H1 (cell line): ENCODE results near the gene CYB5R2. TPM values are rescaled to one million over a fixed set of nuclear protein-coding genes. Genes with fewer than 3 reads are reported as not detected.
A peak's percentile ranks its signal among the peaks of the same experiment; 100 is the strongest.

Experiments
- CTCF ChIA-PET: fragments of 300-600 bp; sonication (Branson Sonifier 250); formaldehyde crosslinking; loops from one replicate; lab custom pipeline; 2021; ENCODE audit not compliant: partially characterized antibody; lab: Charles Lee
- POLR2A ChIA-PET: fragments of 300-600 bp; sonication (Branson Sonifier 250); formaldehyde crosslinking; loops from one replicate; lab custom pipeline; 2021; ENCODE audit warnings: inconsistent platforms; ENCODE audit not compliant: partially characterized antibody; lab: Charles Lee
- DNase-seq, 2 experiments: peaks; one replicate each; pipeline versions ENCODE4 v3.0.0 to v3.0.0-alpha.2; 2010 to 2022; ENCODE audit warnings: low spot score in 2 of 2, low read depth in 1 of 2, mixed read lengths in 1 of 2
- FAIRE-seq: peaks from 2 replicates; lab custom pipeline; 2011; peaks lifted over from hg19 to GRCh38; lab: Jason Lieb, UNC
- H2AFZ ChIP-seq: 2 replicates; pipeline ENCODE4 v1.8.1; 2012; ENCODE audit warnings: low read length, inconsistent platforms
- H2AK5ac ChIP-seq: 2 replicates; pipeline ENCODE4 v1.6.1; 2013; ENCODE audit warnings: low read depth, low read length
- H2BK120ac ChIP-seq: replicated peaks from 2 replicates; pipeline ENCODE3; 2013; ENCODE audit warnings: low read depth, low read length, inconsistent platforms
- H2BK12ac ChIP-seq: 2 replicates; pipeline ENCODE4 v1.6.1; 2013; ENCODE audit warnings: low read depth, low read length
- H2BK15ac ChIP-seq: 2 replicates; pipeline ENCODE4 v1.6.1; 2013; ENCODE audit warnings: low read length
- H2BK20ac ChIP-seq: 2 replicates; pipeline ENCODE4 v1.6.1; 2013; ENCODE audit warnings: low read length
- H2BK5ac ChIP-seq: 2 replicates; pipeline ENCODE4 v1.6.1; 2013; ENCODE audit warnings: low read depth, low read length
- H3K14ac ChIP-seq: 2 replicates; pipeline ENCODE4 v1.6.1; 2013; ENCODE audit warnings: inconsistent platforms; ENCODE audit not compliant: insufficient read length
- H3K18ac ChIP-seq: 2 replicates; pipeline ENCODE4 v1.6.1; 2013; ENCODE audit warnings: low read length; ENCODE audit errors: extremely low read depth
- H3K23ac ChIP-seq: 2 replicates; pipeline ENCODE4 v1.6.1; 2013; ENCODE audit warnings: inconsistent platforms; ENCODE audit not compliant: insufficient read length
- H3K23me2 ChIP-seq: 2 replicates; pipeline ENCODE4 v1.6.1; 2013; ENCODE audit warnings: low read depth, low read length
- H3K27ac ChIP-seq: 2 replicates; pipeline ENCODE4 v1.6.1; 2011; ENCODE audit warnings: low read depth, low read length, inconsistent platforms
- H3K27me3 ChIP-seq, 4 experiments: replicated peaks in 1 of 4; 1 replicate in 1 of 4; 2 replicates in 3 of 4; pipeline versions ENCODE4 v1.6.1 to v1.8.1; 2011 to 2013; ENCODE audit warnings: low read length in 3 of 4, mild to moderate bottlenecking in 3 of 4, inconsistent platforms in 2 of 4, mixed read lengths in 2 of 4, moderate library complexity in 1 of 4; ENCODE audit not compliant: control insufficient read depth in 3 of 4, insufficient read depth in 3 of 4; ENCODE audit errors: extremely low read depth in 1 of 4
- H3K36me3 ChIP-seq, 4 experiments: 2 replicates each; pipeline versions ENCODE4 v1.6.1 to v1.8.1; 2011 to 2013; ENCODE audit warnings: mild to moderate bottlenecking in 4 of 4, low read length in 3 of 4, moderate library complexity in 2 of 4, control low read depth in 1 of 4, inconsistent platforms in 1 of 4; ENCODE audit not compliant: insufficient read depth in 4 of 4, control insufficient read depth in 2 of 4
- H3K4ac ChIP-seq: replicated peaks from 2 replicates; pipeline ENCODE3; 2013; ENCODE audit warnings: low read length, low read depth, mixed read lengths, inconsistent platforms; ENCODE audit not compliant: insufficient read length
- H3K4me1 ChIP-seq, 4 experiments: replicated peaks in 1 of 4; 1 replicate in 1 of 4; 2 replicates in 3 of 4; pipeline versions ENCODE4 v1.6.1 to v1.8.1; 2011 to 2013; ENCODE audit warnings: low read length in 3 of 4, inconsistent platforms in 2 of 4, mixed read lengths in 1 of 4; ENCODE audit not compliant: insufficient read depth in 4 of 4, control insufficient read depth in 3 of 4
- H3K4me2 ChIP-seq, 2 experiments: 2 replicates each; pipeline versions ENCODE4 v1.6.1 to v1.8.1; 2011 to 2013; ENCODE audit warnings: low read depth in 2 of 2, low read length in 2 of 2, control low read depth in 1 of 2, inconsistent platforms in 1 of 2, mild to moderate bottlenecking in 1 of 2; ENCODE audit not compliant: insufficient read depth in 1 of 2
- H3K4me3 ChIP-seq, 4 experiments: fragments of 200-600, 300-600 bp in 1 of 4; sonication (generic), shearing (Covaris generic), sonication (Bioruptor Twin) in 1 of 4; 2 replicates each; pipeline versions ENCODE4 v1.5.1 to v1.8.1; 2011 to 2016; ENCODE audit warnings: low read length in 4 of 4, low read depth in 3 of 4, control low read depth in 2 of 4, inconsistent platforms in 2 of 4, mild to moderate bottlenecking in 2 of 4, mixed read lengths in 1 of 4, moderate library complexity in 1 of 4; ENCODE audit not compliant: insufficient read depth in 2 of 4; ENCODE audit errors: extremely low read depth in 1 of 4
- H3K56ac ChIP-seq: replicated peaks from 2 replicates; pipeline ENCODE3; 2013; ENCODE audit warnings: low read depth, mild to moderate bottlenecking, mixed read lengths, low read length, inconsistent platforms; ENCODE audit not compliant: insufficient read length
- H3K79me1 ChIP-seq: 2 replicates; pipeline ENCODE4 v1.6.1; 2013; ENCODE audit warnings: low read depth, low read length, control low read depth
- H3K79me2 ChIP-seq, 2 experiments: 2 replicates each; pipeline versions ENCODE4 v1.6.1 to v1.8.1; 2012 to 2013; ENCODE audit warnings: low read length in 2 of 2, mild to moderate bottlenecking in 2 of 2, inconsistent platforms in 1 of 2; ENCODE audit not compliant: insufficient read depth in 2 of 2, control insufficient read depth in 1 of 2
- H3K9ac ChIP-seq, 4 experiments: replicated peaks in 1 of 4; 1 replicate in 1 of 4; 2 replicates in 3 of 4; pipeline versions ENCODE4 v1.6.1 to v1.8.1; 2011 to 2013; ENCODE audit warnings: low read depth in 3 of 4, low read length in 3 of 4, control low read depth in 2 of 4, mild to moderate bottlenecking in 2 of 4, moderate library complexity in 2 of 4, inconsistent platforms in 1 of 4; ENCODE audit errors: extremely low read depth in 1 of 4
- H3K9me3 ChIP-seq, 2 experiments: 2 replicates each; pipeline versions ENCODE4 v1.6.1 to v1.8.1; 2012 to 2013; ENCODE audit warnings: mild to moderate bottlenecking in 2 of 2, moderate library complexity in 2 of 2, control low read depth in 1 of 2, inconsistent platforms in 1 of 2, low read depth in 1 of 2, low read length in 1 of 2, mixed read lengths in 1 of 2; ENCODE audit not compliant: insufficient read depth in 2 of 2
- H4K20me1 ChIP-seq, 2 experiments: replicated peaks in 1 of 2; 2 replicates each; pipeline versions ENCODE3 to v1.8.1; 2011 to 2013; ENCODE audit warnings: inconsistent platforms in 2 of 2, low read length in 2 of 2, mild to moderate bottlenecking in 1 of 2; ENCODE audit not compliant: insufficient read depth in 2 of 2, control insufficient read depth in 1 of 2
- H4K5ac ChIP-seq: 2 replicates; pipeline ENCODE4 v1.6.1; 2013; ENCODE audit warnings: low read length, low read depth, mixed read lengths, inconsistent platforms; ENCODE audit not compliant: insufficient read length
- H4K8ac ChIP-seq: 2 replicates; pipeline ENCODE4 v1.8.0; 2013; ENCODE audit warnings: mild to moderate bottlenecking, moderate library complexity, low read length, inconsistent platforms; ENCODE audit not compliant: insufficient read depth; ENCODE audit errors: extremely low read depth
- H4K91ac ChIP-seq: replicated peaks from 2 replicates; pipeline ENCODE3; 2013; ENCODE audit warnings: low read length, mixed read lengths, inconsistent platforms; ENCODE audit not compliant: insufficient read length
- ASH2L ChIP-seq: fragments of 200-600, 300-600 bp; sonication (generic); IDR thresholded peaks from one replicate; pipeline ENCODE4 v1.7.1; 2017; ENCODE audit warnings: low read length
- ATF3 ChIP-seq: IDR thresholded peaks from 2 replicates; pipeline ENCODE4 v1.6.1; 2011; ENCODE audit warnings: low read depth, mild to moderate bottlenecking, low read length; ENCODE audit not compliant: insufficient read depth
- CHD2 ChIP-seq: IDR thresholded peaks from 2 replicates; pipeline ENCODE4 v1.6.1; 2012; ENCODE audit warnings: low read length, improper control_type of control experiment
- EGR1 ChIP-seq: IDR thresholded peaks from 2 replicates; pipeline ENCODE4 v1.6.1; 2011; ENCODE audit warnings: low read depth, low read length, borderline replicate concordance
- KDM1A ChIP-seq: fragments of 200-600, 300-600 bp; sonication (generic); IDR thresholded peaks from 2 replicates; pipeline ENCODE4 v1.7.1; 2016; ENCODE audit warnings: mild to moderate bottlenecking, low read length, borderline replicate concordance
- KDM5A ChIP-seq: fragments of 200-600 bp; IDR thresholded peaks from 2 replicates; pipeline ENCODE4 v1.7.1; 2012; ENCODE audit warnings: mild to moderate bottlenecking, low read length, inconsistent platforms, mixed read lengths
- POLR2AphosphoS5 ChIP-seq: IDR thresholded peaks from 2 replicates; pipeline ENCODE4 v1.6.1; 2011; ENCODE audit warnings: low read depth, low read length
- POU5F1 ChIP-seq: IDR thresholded peaks from 2 replicates; pipeline ENCODE4 v1.6.1; 2011; ENCODE audit warnings: low read depth, mild to moderate bottlenecking, low read length, moderate library complexity
- RFX5 ChIP-seq: IDR thresholded peaks from 2 replicates; pipeline ENCODE4 v1.6.1; 2011; ENCODE audit warnings: low read depth, low read length, improper control_type of control experiment, borderline replicate concordance
- SIRT6 ChIP-seq: IDR thresholded peaks from one replicate; pipeline ENCODE4 v1.7.1; 2012; ENCODE audit warnings: low read length, inconsistent platforms
- TAF1 ChIP-seq: IDR thresholded peaks from 2 replicates; pipeline ENCODE4 v1.6.1; 2011; ENCODE audit warnings: mild to moderate bottlenecking, low read depth, low read length
- WGBS, 2 experiments: shearing (Covaris generic) in 1 of 2; methylation state at CpG; one replicate each; pipeline versions ENCODE4 v1.1.6 to v1.1.7; 2013 to 2015; ENCODE audit warnings: low lambda C conversion rate in 2 of 2, mixed read lengths in 2 of 2, inconsistent platforms in 1 of 2, low coverage in 1 of 2, missing lambda C conversion rate in 1 of 2; ENCODE audit not compliant: insufficient replicate concordance in 2 of 2, insufficient coverage in 1 of 2, insufficient read length in 1 of 2; ENCODE audit errors: extremely low coverage in 1 of 2, missing lambda C conversion rate in 1 of 2; 5-methylcytosine and 5-hydroxymethylcytosine counted together
- polyA plus RNA-seq, 7 experiments: library from polyadenylated mRNA; depleted of rRNA in 3 of 7; stranded (reverse) in 5 of 7; unstranded in 2 of 7; fragments of >200 nt in 5 of 7; fragments of 200-250 nt in 2 of 7; gene quantifications; 1 replicate in 5 of 7; 2 replicates in 1 of 7; 4 replicates in 1 of 7; pipeline versions ENCODE4 v1.2.1 to v1.2.3, GENCODE V29; 2011 to 2013; ENCODE audit warnings: missing spikeins in 2 of 7, mixed read lengths in 2 of 7
- total RNA-seq: library from RNA; stranded (reverse); fragmentation: NEBNext Ultra II Directional; extraction: Animal tissue kit (Norgen Biotek cat#: 25700); gene quantifications from 2 replicates; pipeline ENCODE4 v1.2.1, GENCODE V29; 2021

CYB5R2 gene
- total and polyA plus RNA-seq, 2 of the 8 experiments (the other 6 are each of a cell fraction or from before 2014, with no cell fraction given) = 53.0 to 55.9 TPM

GRCh38 chr11:7622721-7623120, 50.6 kb downstream of the CYB5R2 start:
- no peak overlapping the region for H4K91ac ChIP-seq
- no peaks in the 10 kb centered on the region for H3K79me2 ChIP-seq
- H3K56ac ChIP-seq = no peak overlapping the region
- H2BK12ac ChIP-seq = no peak overlapping the region
- 82% methylated on average over 2 of the region's 2 CpGs; no CpG with 5 or more reads in 1 of the 2 experiments for WGBS, 2 experiments
- H3K9ac ChIP-seq = no peak overlapping the region
- no peak overlapping the region for H4K8ac ChIP-seq
- no peak overlapping the region for H4K5ac ChIP-seq
- H2BK5ac ChIP-seq = no peak overlapping the region
- H2BK20ac ChIP-seq = 0 out of 2 replicates have a peak overlapping the region, but pooled peaks have one; percentile 52
- H3K18ac ChIP-seq = no peak overlapping the region
- H3K27me3 ChIP-seq = no peaks in the 10 kb centered on the region
- no peaks in the 10 kb centered on the region for H3K23me2 ChIP-seq
- H2BK15ac ChIP-seq = no peak overlapping the region
- POLR2A ChIA-PET = interaction anchor here (1.2 kb wide), 1 partner anchor 10 kb away, joined by 6 read pairs; no protein-coding TSS in a partner anchor
- no peak overlapping the region for H2AK5ac ChIP-seq
- H3K4me2 ChIP-seq = no peak overlapping the region
- no peak overlapping the region for H3K23ac ChIP-seq
- no peak for FAIRE-seq
- no peak overlapping the region for H3K14ac ChIP-seq
- no peaks in the 10 kb centered on the region; the same call in 1 of the 2 replicates for H3K79me1 ChIP-seq
- H3K36me3 ChIP-seq = no peaks in the 10 kb centered on the region
- H2AFZ ChIP-seq = no peak overlapping the region
- peaks cover 0 to 9% (median 5%) of the 10 kb centered on the region in 4 experiments; a peak in 4 of 7 replicates for H3K4me1 ChIP-seq
- H4K20me1 ChIP-seq = no peaks in the 10 kb centered on the region
- H3K27ac ChIP-seq = no peak overlapping the region
- H3K4ac ChIP-seq = no peak overlapping the region
- no peak for DNase-seq
- TF ChIP-seq RFX5 (no peak), EGR1 (no peak), TAF1 (no peak), KDM5A (no peak), ATF3 (no peak), POU5F1 (no peak), POLR2AphosphoS5 (no peak), ASH2L (no peak), CHD2 (no peak), KDM1A (no peak), SIRT6 (no peak)
- TF ChIP-seq, all 59 proteins: peak for 0
- Histone ChIP-seq H3K4me3 (no peak overlapping the region), H2BK120ac (peak overlapping the region; percentile 76), H3K9me3 (no peaks in the 10 kb centered on the region)
- CTCF ChIA-PET = interaction anchor here (0.7 to 1.6 kb wide), 4 partner anchors 16 to 51 kb away, joined by 3 to 9 read pairs (median 4); no protein-coding TSS in a partner anchor
